ENCODE measurements around the gene MZB1. TPM values are rescaled to one million over a fixed set of nuclear protein-coding genes. Genes with fewer than 3 reads are reported as not detected.
A peak's percentile ranks its signal among the peaks of the same experiment; 100 is the strongest.

Gene MZB1
- total RNA-seq, 1 donor from 2014 or later = not detected

GRCh38 chr5:139377226-139377625 is 12.5 kb downstream of the MZB1 start:
- no peak for TF ChIP-seq CTCF (IDR thresholded peaks at IDR 0.05)
- Mint-ChIP-seq H3K4me1 (ENCODE audit: low read depth) (peaks cover 10% of the 10 kb centered on the region), H3K27me3 (ENCODE audit: low read depth) (no peaks in the 10 kb centered on the region), H3K36me3 (ENCODE audit: low read depth) (peaks cover 3% of the 10 kb centered on the region), H3K27ac (ENCODE audit: unreplicated experiment) (no peak overlapping the region), H3K9me3 (ENCODE audit: low read depth) (no peaks in the 10 kb centered on the region), H3K4me3 (ENCODE audit: unreplicated experiment) (no peak overlapping the region)
- DNase-seq (ENCODE audit: low spot score) = peak; percentile 58

GRCh38 chr5:139376364-139376763 is 13.3 kb downstream of the MZB1 start:
- H3K4me3 Mint-ChIP-seq (ENCODE audit: unreplicated experiment) = no peak overlapping the region
- H3K27ac Mint-ChIP-seq (ENCODE audit: unreplicated experiment) = no peak overlapping the region
- H3K27me3 Mint-ChIP-seq (ENCODE audit: low read depth) = no peaks in the 10 kb centered on the region
- H3K9me3 Mint-ChIP-seq (ENCODE audit: low read depth) = no peaks in the 10 kb centered on the region
- H3K4me1 Mint-ChIP-seq (ENCODE audit: low read depth) = peaks cover 15% of the 10 kb centered on the region
- no peak for DNase-seq (ENCODE audit: low spot score)
- TF ChIP-seq CTCF (IDR thresholded peaks at IDR 0.05) = no peak
- H3K36me3 Mint-ChIP-seq (ENCODE audit: low read depth) = peaks cover 7% of the 10 kb centered on the region

- Mint-ChIP-seq H3K27me3 (ENCODE audit: low read depth) (no peaks in the 10 kb centered on the region), H3K4me3 (ENCODE audit: unreplicated experiment) (no peak overlapping the region), H3K36me3 (ENCODE audit: low read depth) (peaks cover 7% of the 10 kb centered on the region), H3K27ac (ENCODE audit: unreplicated experiment) (no peak overlapping the region), H3K4me1 (ENCODE audit: low read depth) (peaks cover 16% of the 10 kb centered on the region), H3K9me3 (ENCODE audit: low read depth) (no peaks in the 10 kb centered on the region)
- peak; percentile 34 for DNase-seq (ENCODE audit: low spot score)
- TF ChIP-seq CTCF (IDR thresholded peaks at IDR 0.05) = no peak
Measured at GRCh38 chr5:139374909-139375308, 14.8 kb downstream of the MZB1 start.

- no peak for DNase-seq (ENCODE audit: low spot score)
- Mint-ChIP-seq H3K27me3 (ENCODE audit: low read depth) (no peaks in the 10 kb centered on the region), H3K9me3 (ENCODE audit: low read depth) (no peaks in the 10 kb centered on the region), H3K27ac (ENCODE audit: unreplicated experiment) (no peak overlapping the region), H3K4me3 (ENCODE audit: unreplicated experiment) (no peak overlapping the region), H3K36me3 (ENCODE audit: low read depth) (peaks cover 10% of the 10 kb centered on the region), H3K4me1 (ENCODE audit: low read depth) (peaks cover 39% of the 10 kb centered on the region)
- TF ChIP-seq CTCF (IDR thresholded peaks at IDR 0.05) = no peak
Measured at GRCh38 chr5:139371482-139372435, 18.0 kb downstream of the MZB1 start.

GRCh38 chr5:139369181-139369580 is 20.5 kb downstream of the MZB1 start:
- Mint-ChIP-seq H3K36me3 (ENCODE audit: low read depth) (peaks cover 19% of the 10 kb centered on the region), H3K9me3 (ENCODE audit: low read depth) (no peaks in the 10 kb centered on the region), H3K4me1 (ENCODE audit: low read depth) (peaks cover 42% of the 10 kb centered on the region), H3K27me3 (ENCODE audit: low read depth) (no peaks in the 10 kb centered on the region), H3K4me3 (ENCODE audit: unreplicated experiment) (no peak overlapping the region), H3K27ac (ENCODE audit: unreplicated experiment) (peak overlapping the region; percentile 97)
- TF ChIP-seq CTCF (IDR thresholded peaks at IDR 0.05) = no peak
- DNase-seq (ENCODE audit: low spot score) = no peak

Measured in chondrocyte (in vitro differentiated cells).